GM21619 (cell line): Measurements from ENCODE around the gene SYCN.

Experiments
- ATAC-seq: cut with Tn5 transposase; IDR thresholded peaks from one replicate; pipeline ENCODE4 v1.9.1; 2021; ENCODE audit not compliant: unreplicated experiment

SYCN gene

GRCh38 chr19:39196320-39196719, 7.7 kb downstream of the SYCN start:
- no peak for ATAC-seq

GRCh38 chr19:39195755-39196154, 8.3 kb downstream of the SYCN start:
- no peak for ATAC-seq

- no peak for ATAC-seq
These were observed 9.1 kb downstream of the SYCN start for GRCh38 chr19:39194832-39195542.

- ATAC-seq, result no peak
These were observed 10.3 kb downstream of the SYCN start for GRCh38 chr19:39193803-39194202.

GRCh38 chr19:39192846-39193245, 11.2 kb downstream of the SYCN start:
- no peak for ATAC-seq

GRCh38 chr19:39190768-39191167, 13.3 kb downstream of the SYCN start:
- no peak for ATAC-seq

GRCh38 chr19:39188960-39189359, 15.1 kb downstream of the SYCN start:
- ATAC-seq, result no peak

GRCh38 chr19:39187552-39187943, 16.5 kb downstream of the SYCN start:
- no peak for ATAC-seq

- no peak for ATAC-seq
These were observed 17.7 kb downstream of the SYCN start for GRCh38 chr19:39186391-39186790.

GRCh38 chr19:39183104-39183503, 21.0 kb downstream of the SYCN start:
- no peak for ATAC-seq

- no peak for ATAC-seq
These were observed 21.9 kb downstream of the SYCN start for GRCh38 chr19:39182174-39182505.

GRCh38 chr19:39181500-39182173, 22.4 kb downstream of the SYCN start:
- ATAC-seq, result no peak

GRCh38 chr19:39180749-39181148, 23.3 kb downstream of the SYCN start:
- ATAC-seq, result no peak

- ATAC-seq, result no peak
These were observed 24.3 kb downstream of the SYCN start for GRCh38 chr19:39179754-39180153.

- ATAC-seq, result no peak
These were observed 25.6 kb downstream of the SYCN start for GRCh38 chr19:39178296-39179006.

GRCh38 chr19:39177736-39178135, 26.3 kb downstream of the SYCN start:
- no peak for ATAC-seq

GRCh38 chr19:39177110-39177699, 26.9 kb downstream of the SYCN start:
- no peak for ATAC-seq

- ATAC-seq, result no peak
These were observed 28.5 kb downstream of the SYCN start for GRCh38 chr19:39175564-39175963.

- ATAC-seq, result no peak
These were observed 29.2 kb downstream of the SYCN start for GRCh38 chr19:39174558-39175544.

GRCh38 chr19:39174142-39174541, 29.9 kb downstream of the SYCN start:
- no peak for ATAC-seq
